Jurkat, Clone E6-1 (cell line): ENCODE data around the gene VCL.
"Not testable (repeated sequence)": the region's sequence is repeated elsewhere in the genome, so short reads cannot be mapped to it uniquely, and the experiment has no call there.

Experiments
- DNase-seq: peaks from one replicate; pipeline ENCODE4 v3.0.0-alpha.2; 2011; ENCODE audit warnings: low read depth, low spot score
- H3K4me3 ChIP-seq: 2 replicates; pipeline ENCODE4 v1.5.1; 2011; ENCODE audit warnings: mild to moderate bottlenecking, low read length, control low read depth, moderate library complexity

VCL gene

GRCh38 chr10:74058071-74058470 is 60.2 kb downstream of the VCL start:
- DNase-seq: peak; percentile 78
- no peak overlapping the region for H3K4me3 ChIP-seq

GRCh38 chr10:74058658-74059057 is 60.7 kb downstream of the VCL start:
- peak; percentile 42 for DNase-seq
- H3K4me3 ChIP-seq: no peak overlapping the region

GRCh38 chr10:74061104-74061503 is 63.2 kb downstream of the VCL start:
- H3K4me3 ChIP-seq: no peak overlapping the region
- DNase-seq: no peak

DNA sequence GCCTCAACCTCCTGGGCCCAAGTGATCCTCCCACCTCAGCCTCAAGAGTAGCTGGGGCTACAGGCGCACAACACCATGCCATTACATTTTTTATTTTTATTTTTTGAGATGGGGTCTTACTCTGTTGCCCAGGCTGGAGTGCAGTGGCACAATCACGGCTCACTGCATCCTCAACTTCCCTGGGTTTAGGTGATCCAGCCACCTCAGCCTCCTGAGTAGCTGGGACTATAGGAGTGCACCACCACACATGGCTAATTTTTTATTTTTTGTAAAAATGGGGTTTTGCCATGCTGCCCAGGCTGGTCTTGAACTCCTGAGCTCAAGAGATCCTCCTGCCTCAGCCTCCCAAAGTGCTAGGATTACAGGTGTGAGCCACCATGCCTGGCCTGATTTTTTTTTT is 64.1 kb downstream of the VCL start:
- DNase-seq, H3K4me3 ChIP-seq: not testable (repeated sequence)

GRCh38 chr10:74063256-74063655 is 65.3 kb downstream of the VCL start:
- H3K4me3 ChIP-seq: no peak overlapping the region
- DNase-seq: no peak

DNA sequence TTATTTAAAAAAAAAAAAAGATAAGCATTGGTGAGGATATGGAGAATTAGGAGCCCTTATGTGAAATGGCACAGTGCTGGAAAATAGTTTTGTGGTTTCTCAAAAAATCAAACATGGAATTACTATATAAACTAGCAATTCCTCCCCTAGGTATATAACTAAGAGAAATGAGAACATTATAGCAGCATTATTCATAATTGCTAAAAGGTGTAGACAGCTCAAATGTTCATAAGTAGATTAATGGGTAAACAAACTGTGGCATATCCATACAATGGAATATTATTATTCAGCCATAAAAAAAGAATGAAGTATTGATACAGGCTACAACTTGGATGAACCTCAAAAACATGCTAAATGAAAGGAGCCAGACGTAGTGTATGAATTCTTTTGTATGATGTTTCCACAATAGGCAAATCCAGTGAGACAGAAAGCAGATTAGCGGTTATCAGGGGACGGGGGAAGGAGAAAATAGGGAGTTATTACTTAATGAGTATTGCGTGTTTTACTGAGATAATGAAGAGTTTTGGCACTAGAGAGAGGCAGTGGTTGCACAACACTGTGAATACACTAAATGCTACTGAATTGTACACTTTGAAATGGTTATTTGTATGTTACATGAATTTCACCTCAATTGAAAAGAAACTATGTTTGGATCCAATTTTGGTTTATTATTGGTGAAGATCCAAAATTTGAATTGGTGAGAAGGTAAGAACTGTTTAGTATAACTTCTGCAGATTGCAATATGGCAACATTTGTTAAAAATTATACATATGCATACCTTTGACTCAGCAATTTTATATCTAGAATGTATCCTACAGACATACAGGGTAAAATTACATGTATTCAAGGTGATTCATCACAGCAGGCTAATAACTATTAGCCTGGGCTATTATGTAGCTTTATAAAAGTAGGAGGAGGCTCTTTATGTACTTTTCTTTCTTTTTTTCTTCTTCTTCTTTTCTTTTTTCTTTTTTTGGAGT is 69.7 kb downstream of the VCL start:
- H3K4me3 ChIP-seq: no peak overlapping the region
- DNase-seq: no peak

GRCh38 chr10:74071157-74071556 is 73.2 kb downstream of the VCL start:
- no peak overlapping the region for H3K4me3 ChIP-seq
- DNase-seq: no peak

DNA sequence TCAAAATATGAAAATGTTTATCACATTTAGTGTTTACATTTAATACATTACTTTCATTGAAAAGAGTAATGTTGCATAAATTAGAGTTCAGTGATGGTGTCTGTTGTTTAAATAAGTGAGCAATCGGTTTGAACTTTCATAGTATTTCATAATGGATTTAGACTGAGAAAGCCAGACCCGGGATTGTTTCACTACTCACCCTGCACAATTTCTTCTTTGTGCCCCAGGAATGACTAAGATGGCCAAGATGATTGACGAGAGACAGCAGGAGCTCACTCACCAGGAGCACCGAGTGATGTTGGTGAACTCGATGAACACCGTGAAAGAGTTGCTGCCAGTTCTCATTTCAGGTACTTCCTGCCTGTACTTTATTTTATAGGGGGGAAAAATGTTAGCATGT is 74.6 kb downstream of the VCL start:
- no peak for DNase-seq
- H3K4me3 ChIP-seq: no peak overlapping the region

DNA sequence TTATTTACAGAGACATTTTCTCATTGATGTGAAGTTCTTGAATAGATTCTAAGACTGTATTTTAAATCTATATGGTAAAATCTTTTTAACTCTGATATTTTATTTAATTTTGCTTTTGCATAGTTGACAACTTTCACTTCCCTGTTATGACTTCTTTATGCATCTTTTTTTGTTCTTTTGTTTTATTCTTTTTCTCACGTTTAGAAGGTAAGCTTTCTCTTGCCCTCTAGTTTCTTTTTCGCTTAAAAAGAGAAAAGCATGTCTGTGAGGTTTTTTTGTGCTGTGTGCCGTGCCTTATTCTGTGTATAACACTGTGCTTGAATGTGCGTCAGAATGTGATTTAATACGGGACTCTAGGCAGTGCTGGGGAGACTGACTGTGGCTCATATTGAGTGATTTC is 78.0 kb downstream of the VCL start:
- H3K4me3 ChIP-seq: no peak overlapping the region

GRCh38 chr10:74076961-74077360 is 79.0 kb downstream of the VCL start:
- H3K4me3 ChIP-seq: no peak overlapping the region
- DNase-seq: no peak

More for the DNA sequence above, 78.0 kb downstream of the VCL start:
- DNase-seq: no peak

DNA sequence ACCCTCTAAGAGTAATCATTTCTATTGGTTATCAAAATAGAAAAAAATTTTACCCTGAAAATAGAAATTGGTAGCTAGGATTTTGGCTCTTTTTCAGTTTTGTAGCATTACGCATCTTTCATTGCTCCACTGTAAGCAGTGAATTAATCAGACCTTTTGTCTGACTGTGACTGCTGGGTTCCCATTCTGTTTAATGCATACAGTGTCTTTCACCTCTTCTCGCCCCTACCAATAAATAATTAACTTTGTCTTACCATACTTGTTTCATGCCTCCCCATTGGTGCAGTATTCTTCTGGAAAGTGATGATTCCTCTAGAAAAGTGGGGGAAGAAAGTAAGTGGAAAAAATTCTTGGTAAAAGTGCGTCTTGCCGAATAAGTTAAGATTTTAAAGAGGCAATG is 79.5 kb downstream of the VCL start:
- DNase-seq: no peak
- H3K4me3 ChIP-seq: no peak overlapping the region

DNA sequence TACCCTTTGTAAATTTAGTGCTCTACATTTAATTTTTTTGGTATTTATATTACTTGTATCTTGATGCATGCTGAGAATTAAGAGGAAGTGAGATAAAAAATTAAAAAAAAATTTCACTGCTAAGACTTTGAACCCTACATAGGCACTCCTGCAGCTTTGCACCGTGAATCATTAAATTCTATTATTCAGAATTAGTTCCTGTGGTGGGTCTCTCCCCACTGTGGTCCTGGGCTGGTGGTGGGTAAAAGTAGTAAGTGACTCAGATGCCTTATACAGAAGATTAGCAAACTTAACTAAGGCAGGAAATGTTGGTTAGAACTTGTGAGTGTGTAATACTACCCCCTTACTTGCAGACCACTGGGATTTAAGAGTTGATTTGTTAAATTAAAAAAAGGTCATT is 80.1 kb downstream of the VCL start:
- DNase-seq: no peak
- no peak overlapping the region for H3K4me3 ChIP-seq

GRCh38 chr10:74079028-74079935 is 81.4 kb downstream of the VCL start:
- DNase-seq: no peak
- H3K4me3 ChIP-seq: no peak overlapping the region

DNA sequence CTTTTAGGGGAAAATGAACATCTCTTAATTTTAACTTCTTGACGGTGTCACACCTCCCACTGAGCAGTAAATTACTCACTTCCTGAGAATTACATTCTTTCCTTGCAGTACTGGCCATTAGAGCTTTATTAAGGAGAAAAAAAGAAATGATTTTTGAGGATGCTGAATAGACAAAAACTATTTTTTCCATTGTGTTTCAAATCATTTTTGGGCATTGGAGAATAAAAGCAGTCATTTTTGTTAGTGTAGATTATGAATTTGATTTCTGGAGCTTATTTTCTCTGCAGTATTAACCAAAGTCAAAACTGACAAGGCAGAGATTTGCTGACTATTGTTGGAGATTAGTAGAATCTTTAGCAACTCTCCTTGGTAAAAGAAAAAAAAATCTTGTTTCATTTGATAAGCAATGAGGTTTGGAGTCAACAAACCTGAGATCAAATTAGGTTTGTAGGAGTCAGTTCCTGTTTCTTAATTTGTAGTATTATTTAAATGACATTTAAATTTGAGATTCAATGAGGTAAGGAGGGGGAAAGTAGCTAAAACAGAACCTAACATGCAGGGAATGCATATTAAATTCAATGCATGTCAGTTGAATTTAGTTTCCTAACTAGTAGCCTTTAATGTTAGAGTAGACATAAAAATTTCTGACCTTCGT is 82.1 kb downstream of the VCL start:
- H3K4me3 ChIP-seq: no peak overlapping the region
- DNase-seq: no peak

DNA sequence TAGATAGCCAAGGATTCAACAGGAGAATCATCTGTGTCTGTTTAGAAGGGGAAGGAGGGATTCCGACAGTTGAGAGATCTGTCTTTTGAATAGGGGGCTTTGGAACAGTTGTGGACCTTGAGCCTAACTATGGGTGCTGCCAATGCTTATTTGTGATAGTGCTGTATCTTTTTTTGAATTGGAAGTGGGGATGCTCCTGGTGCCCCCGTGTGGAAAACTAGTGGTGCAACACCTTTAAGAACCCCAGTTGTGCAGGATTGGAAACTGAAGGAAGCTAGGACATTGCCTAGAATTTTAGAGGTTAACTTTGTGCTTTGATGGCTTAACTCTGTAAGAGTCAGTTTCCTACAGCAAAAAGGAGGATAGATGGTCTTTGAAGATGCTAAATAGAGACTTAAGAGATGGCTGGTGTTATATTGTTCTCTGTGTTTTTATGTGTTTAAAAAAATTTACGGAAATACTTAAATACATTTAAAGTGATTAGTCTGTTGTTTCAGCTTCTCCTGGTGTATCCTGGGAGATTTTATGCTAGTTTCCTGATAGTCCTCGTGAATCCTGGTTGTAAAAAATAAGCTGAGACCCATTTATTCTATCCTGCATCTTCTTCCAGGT is 83.4 kb downstream of the VCL start:
- peak; percentile 45 for DNase-seq
- H3K4me3 ChIP-seq: no peak overlapping the region

DNA sequence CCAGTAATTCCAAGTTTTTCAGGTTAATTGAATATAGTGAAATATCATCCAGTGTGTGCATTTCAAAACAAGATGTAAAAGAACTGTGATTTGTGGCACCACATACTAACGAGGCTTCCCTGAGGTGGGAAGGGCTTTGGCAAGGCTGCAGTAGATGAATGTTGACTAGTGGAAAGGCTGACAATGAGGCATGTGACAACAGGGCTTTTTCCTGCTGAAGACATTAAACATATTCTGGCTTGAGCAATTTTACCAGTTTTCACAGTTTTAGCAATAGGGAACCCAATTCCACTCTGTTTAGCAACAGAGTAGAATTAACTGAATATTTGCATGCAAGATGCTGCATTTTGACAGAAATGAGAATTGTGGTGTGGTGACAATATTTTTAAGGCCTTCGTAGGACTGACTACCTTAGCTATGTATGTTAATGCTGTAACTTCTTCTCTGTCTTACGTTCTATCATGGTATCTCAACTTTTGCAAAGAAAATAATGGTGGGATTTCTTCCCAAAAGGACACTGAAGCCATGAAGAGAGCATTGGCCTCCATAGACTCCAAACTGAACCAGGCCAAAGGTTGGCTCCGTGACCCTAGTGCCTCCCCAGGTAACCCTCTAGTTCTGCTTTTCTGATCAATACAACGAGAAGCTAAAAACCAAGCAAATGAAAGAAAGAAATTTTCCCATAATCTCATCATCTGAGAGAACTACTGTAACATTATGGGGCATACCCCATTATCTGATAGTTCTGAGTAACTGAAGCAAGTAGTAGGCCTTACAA is 84.2 kb downstream of the VCL start:
- DNase-seq: no peak

DNA sequence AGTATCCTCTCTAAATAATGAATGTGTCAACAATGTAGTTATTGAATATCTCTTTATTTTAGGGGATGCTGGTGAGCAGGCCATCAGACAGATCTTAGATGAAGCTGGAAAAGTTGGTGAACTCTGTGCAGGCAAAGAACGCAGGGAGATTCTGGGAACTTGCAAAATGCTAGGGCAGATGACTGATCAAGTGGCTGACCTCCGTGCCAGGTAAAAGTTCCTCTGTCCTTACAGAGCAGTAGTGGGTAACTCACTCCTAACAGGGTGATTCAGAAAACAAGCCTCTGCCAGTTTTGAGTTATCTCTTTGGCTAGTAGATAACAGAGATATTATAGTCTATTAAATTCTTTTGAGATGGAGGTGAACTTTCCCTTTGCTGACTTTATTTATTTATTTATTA is 85.4 kb downstream of the VCL start:
- no peak for DNase-seq
- H3K4me3 ChIP-seq: no peak overlapping the region

More for the DNA sequence above, 84.2 kb downstream of the VCL start:
- no peak overlapping the region for H3K4me3 ChIP-seq

- no peak overlapping the region for H3K4me3 ChIP-seq
- DNase-seq: no peak
Observed at GRCh38 chr10:74084955-74085354, 87.0 kb downstream of the VCL start.
